HepG2 (cell line): ENCODE results near the gene BTBD1. TPM values are rescaled to one million over a fixed set of nuclear protein-coding genes. Genes with fewer than 3 reads are reported as not detected.

Experiments
- ATAC-seq: fragments of 200-7000 bp; cut with Tn5 transposase; 3 replicates; pipeline ENCODE4 v1.9.1; 2020; ENCODE audit warnings: mild to moderate bottlenecking, moderate library complexity
- Bru-seq: library from RNA; stranded (reverse); fragments of 400-500 nt; gene quantifications from one replicate; lab custom pipeline; 2021; lab: Mats Ljungman, UMichigan
- BruChase-seq, 2 experiments: library from RNA; stranded (reverse); fragments of 400-500 nt; gene quantifications; one replicate each; lab custom pipeline; 2021; lab: Mats Ljungman, UMichigan
- BruUV-seq: library from RNA; stranded (reverse); fragments of 400-500 nt; replicated peaks from 2 replicates; lab custom pipeline; 2021; lab: Mats Ljungman, UMichigan
- CTCF ChIA-PET: fragments of 300-600 bp; formaldehyde crosslinking; extraction: SDS; loops from one replicate; lab custom pipeline; 2021; ENCODE audit warnings: low total read pairs, inconsistent platforms, low intra/inter-chr PET ratio; lab: Yijun Ruan, JAX
- POLR2A ChIA-PET: fragments of 350-600 bp; sonication (Branson Sonifier 250); formaldehyde crosslinking; loops from one replicate; lab custom pipeline; 2020; ENCODE audit warnings: antibody characterized with exemption, inconsistent platforms; lab: Yijun Ruan, JAX
- DNase-seq: peaks from one replicate; pipeline ENCODE4 v3.0.0-alpha.2; 2015; ENCODE audit warnings: low spot score
- FAIRE-seq: peaks from 3 replicates; lab custom pipeline; 2011; peaks lifted over from hg19 to GRCh38; lab: Jason Lieb, UNC
- H2AFZ ChIP-seq: one replicate; pipeline ENCODE4 v1.6.1; 2011; ENCODE audit warnings: low read length, inconsistent platforms
- H3K27ac ChIP-seq: fragments of 300-600 bp; 3 replicates; pipeline ENCODE4 v1.8.0; 2011; ENCODE audit warnings: mixed run types, mild to moderate bottlenecking, mixed read lengths, low read length, inconsistent platforms; ENCODE audit not compliant: insufficient read depth; ENCODE audit errors: extremely low read length
- H3K27me3 ChIP-seq, 2 experiments: fragments of 200-600 bp in 1 of 2; 2 replicates in 1 of 2; 3 replicates in 1 of 2; pipeline versions ENCODE4 v1.6.0 to v1.8.0; 2011; ENCODE audit warnings: low read length in 2 of 2, mild to moderate bottlenecking in 2 of 2, moderate library complexity in 2 of 2, inconsistent platforms in 1 of 2; ENCODE audit not compliant: insufficient read depth in 2 of 2, control insufficient read depth in 1 of 2
- H3K36me3 ChIP-seq, 2 experiments: fragments of 200-600 bp in 1 of 2; replicated peaks in 1 of 2; 2 replicates in 1 of 2; 3 replicates in 1 of 2; pipeline versions ENCODE4 v1.5.1 to v1.8.0; 2011; ENCODE audit warnings: low read length in 2 of 2, inconsistent platforms in 1 of 2; ENCODE audit not compliant: insufficient read depth in 2 of 2, control insufficient read depth in 1 of 2
- H3K4me1 ChIP-seq: 2 replicates; pipeline ENCODE4 v1.5.1; 2012; ENCODE audit warnings: low read length, inconsistent platforms; ENCODE audit not compliant: insufficient read depth
- H3K4me2 ChIP-seq: 2 replicates; pipeline ENCODE4 v1.6.0; 2011; ENCODE audit warnings: low read depth, low read length, inconsistent platforms
- H3K4me3 ChIP-seq, 3 experiments: fragments of 200-600 bp in 1 of 3; sonication (generic), shearing (Covaris generic) in 1 of 3; replicated peaks in 1 of 3; 2 replicates each; pipeline ENCODE4 v1.5.1; 2011 to 2016; ENCODE audit warnings: low read length in 3 of 3, inconsistent platforms in 2 of 3, low read depth in 2 of 3, mild to moderate bottlenecking in 2 of 3, control low read depth in 1 of 3, mixed read lengths in 1 of 3; ENCODE audit not compliant: insufficient read depth in 1 of 3
- H3K79me2 ChIP-seq: one replicate; pipeline ENCODE4 v1.6.1; 2011; ENCODE audit warnings: low read length, inconsistent platforms; ENCODE audit not compliant: insufficient read depth
- H3K9ac ChIP-seq: 2 replicates; pipeline ENCODE4 v1.6.0; 2011; ENCODE audit warnings: mild to moderate bottlenecking, low read depth, low read length, inconsistent platforms; ENCODE audit not compliant: insufficient read depth
- H3K9me3 ChIP-seq: 2 replicates; pipeline ENCODE4 v1.5.1; 2012; ENCODE audit warnings: mild to moderate bottlenecking, low read length
- H4K20me1 ChIP-seq: 2 replicates; pipeline ENCODE4 v1.6.0; 2011; ENCODE audit warnings: inconsistent platforms, mild to moderate bottlenecking, low read length, moderate library complexity; ENCODE audit not compliant: insufficient read depth
- ELF3 ChIP-seq: IDR thresholded peaks from 2 replicates; pipeline ENCODE4 v1.6.1; 2016; ENCODE audit warnings: missing genetic modification reagents, missing compliant biosample characterization
- HOXA5 ChIP-seq: sonication (generic); formaldehyde crosslinking; IDR thresholded peaks from 2 replicates; pipeline ENCODE4 v1.4.0; 2020; ENCODE audit warnings: missing genetic modification reagents
- RNF2 ChIP-seq: fragments of 450-650 bp; conservative IDR thresholded peaks from 2 replicates; pipeline ENCODE4 v1.6.1; 2016; ENCODE audit warnings: low read depth
- TAF1 ChIP-seq: sonication (generic); formaldehyde crosslinking; IDR thresholded peaks from 2 replicates; pipeline ENCODE4 v1.4.0; 2020; ENCODE audit warnings: missing genetic modification reagents
- ZNF331 ChIP-seq: sonication (generic); formaldehyde crosslinking; IDR thresholded peaks from 2 replicates; pipeline ENCODE4 v1.4.0; 2020; ENCODE audit warnings: missing genetic modification reagents
- WGBS: methylation state at CpG from one replicate; pipeline ENCODE4 v1.1.6; 2017; ENCODE audit warnings: low lambda C conversion rate; 5-methylcytosine and 5-hydroxymethylcytosine counted together
- in situ Hi-C: cut with HindIII; loops from 2 replicates; pipeline ENCODE4 v1.10.0; 2017; ENCODE audit warnings: low pct_unique_long_range_greater_than_20kb; ENCODE audit not compliant: extremely low pct_ligation_motif_present
- intact Hi-C: fragments of 100-400 bp; cut with micrococcal nuclease; formaldehyde crosslinking; loops from one replicate; pipeline ENCODE4 v1.10.0; 2022; ENCODE audit not compliant: unreplicated experiment
- long read RNA-seq, 2 experiments: library from RNA in 1 of 2; library from polyadenylated mRNA in 1 of 2; stranded (forward) in 1 of 2; unstranded in 1 of 2; transcript quantifications; one replicate each; pipeline ENCODE4 v2.0.0, GENCODE V29; 2019 to 2022
- polyA minus RNA-seq, 3 experiments: library from RNA; depleted of rRNA, polyadenylated mRNA; stranded (reverse); fragments of >200 nt; gene quantifications; 2 replicates each; pipeline ENCODE4 v1.2.3, GENCODE V29; 2011; ENCODE audit warnings: low replicate concordance in 1 of 3
- polyA plus RNA-seq, 8 experiments: library from polyadenylated mRNA; depleted of rRNA in 3 of 8; stranded (reverse) in 7 of 8; unstranded in 1 of 8; fragments of >200 nt; fragmentation: Illumina TruSeq in 4 of 8; extraction: Trizol in 4 of 8; gene quantifications; 2 replicates each; pipeline versions ENCODE4 v1.2.1 to v1.2.3, GENCODE V29; 2011 to 2016; ENCODE audit warnings: low read depth in 4 of 8, missing spikeins in 1 of 8, mixed read lengths in 1 of 8; ENCODE audit not compliant: insufficient read depth in 1 of 8
- total RNA-seq, 5 experiments: library from RNA; depleted of rRNA; stranded (reverse); fragments of >200 nt; fragmentation: Illumina TruSeq; extraction: Trizol; gene quantifications; 2 replicates each; pipeline ENCODE4 v1.2.3, GENCODE V29; 2016; ENCODE audit warnings: low read depth in 1 of 5
- TF ChIP-seq, protein P1 (sequence below): sonication (generic); formaldehyde crosslinking; IDR thresholded peaks from 2 replicates; pipeline ENCODE4 v1.4.0; 2020; ENCODE audit warnings: mild to moderate bottlenecking, missing genetic modification reagents
- TF ChIP-seq, protein P2 (sequence below): sonication (generic); formaldehyde crosslinking; IDR thresholded peaks from 2 replicates; pipeline ENCODE4 v1.8.0; 2022; ENCODE audit warnings: low read depth, missing genetic modification reagents
- TF ChIP-seq, protein P3 (sequence below): conservative IDR thresholded peaks from 2 replicates; pipeline ENCODE4 v1.6.1; 2018; ENCODE audit warnings: missing genetic modification reagents

Gene BTBD1
- total RNA-seq (2016; rRNA removed; fragmentation: Illumina TruSeq; extraction: Trizol) (53.9 and 73.8 TPM in 2 replicates), polyA plus RNA-seq (2011; rRNA removed) (29.3 and 32.1 TPM in 2 replicates), polyA minus RNA-seq (2011; rRNA and poly(A)+ RNA removed; ENCODE audit: low replicate concordance) (24.0 and 76.6 TPM in 2 replicates), Bru-seq, nascent RNA (percentile 91 among the genes with signal in this experiment), BruChase-seq, experiment 1, labeled RNA remaining after a 6-hour chase (percentile 87 among the genes with signal in this experiment), BruChase-seq, experiment 2, labeled RNA remaining after a 2-hour chase (percentile 83 among the genes with signal in this experiment)
- 13.6 and 15.2 TPM in 2 replicates for total RNA-seq (2016; cell fraction: cytosol; rRNA removed; fragmentation: Illumina TruSeq; extraction: Trizol; ENCODE audit: low read depth)
- 53.8 and 73.4 TPM in 2 replicates for total RNA-seq (2016; cell fraction: insoluble cytoplasmic fraction; rRNA removed; fragmentation: Illumina TruSeq; extraction: Trizol)
- total RNA-seq (2016; cell fraction: membrane; rRNA removed; fragmentation: Illumina TruSeq; extraction: Trizol): 46.1 and 47.0 TPM in 2 replicates
- total RNA-seq (2016; cell fraction: nucleus; rRNA removed; fragmentation: Illumina TruSeq; extraction: Trizol): 30.5 and 36.6 TPM in 2 replicates
- polyA plus RNA-seq (2011; cell fraction: cytosol; rRNA removed): 15.5 and 22.7 TPM in 2 replicates
- polyA plus RNA-seq (2011; cell fraction: nucleus; rRNA removed): 16.1 and 16.9 TPM in 2 replicates
- 29.1 and 30.1 TPM in 2 replicates for polyA plus RNA-seq (2012)
- polyA plus RNA-seq (2016; cell fraction: cytosol; fragmentation: Illumina TruSeq; extraction: Trizol; ENCODE audit: low read depth): 8.4 and 9.7 TPM in 2 replicates
- 64.4 and 68.4 TPM in 2 replicates for polyA plus RNA-seq (2016; cell fraction: insoluble cytoplasmic fraction; fragmentation: Illumina TruSeq; extraction: Trizol; ENCODE audit: low read depth)
- polyA plus RNA-seq (2016; cell fraction: membrane; fragmentation: Illumina TruSeq; extraction: Trizol; ENCODE audit: low read depth): 26.9 and 28.8 TPM in 2 replicates
- 37.4 and 40.1 TPM in 2 replicates for polyA plus RNA-seq (2016; cell fraction: nucleus; fragmentation: Illumina TruSeq; extraction: Trizol; ENCODE audit: insufficient read depth, low read depth)
- polyA minus RNA-seq (2011; cell fraction: cytosol; rRNA and poly(A)+ RNA removed): 36.8 and 38.1 TPM in 2 replicates
- 38.5 and 46.7 TPM in 2 replicates for polyA minus RNA-seq (2011; cell fraction: nucleus; rRNA and poly(A)+ RNA removed)
- long read RNA-seq, experiment 1, transcript BTBD1-201 (8 exons, 3,297 nt): major isoform, 17 of 25 reads
- long read RNA-seq, experiment 1, partial matches to known transcripts: 2 of 25 reads
- long read RNA-seq, experiment 1, other reads (novel, unspliced or antisense): 6 of 25 reads
- long read RNA-seq, experiment 2, transcript BTBD1-201 (8 exons, 3,297 nt): major isoform, 8 of 97 reads
- long read RNA-seq, experiment 2, partial matches to known transcripts: 1 of 97 reads
- long read RNA-seq, experiment 2, other reads (novel, unspliced or antisense): 88 of 97 reads

DNA sequence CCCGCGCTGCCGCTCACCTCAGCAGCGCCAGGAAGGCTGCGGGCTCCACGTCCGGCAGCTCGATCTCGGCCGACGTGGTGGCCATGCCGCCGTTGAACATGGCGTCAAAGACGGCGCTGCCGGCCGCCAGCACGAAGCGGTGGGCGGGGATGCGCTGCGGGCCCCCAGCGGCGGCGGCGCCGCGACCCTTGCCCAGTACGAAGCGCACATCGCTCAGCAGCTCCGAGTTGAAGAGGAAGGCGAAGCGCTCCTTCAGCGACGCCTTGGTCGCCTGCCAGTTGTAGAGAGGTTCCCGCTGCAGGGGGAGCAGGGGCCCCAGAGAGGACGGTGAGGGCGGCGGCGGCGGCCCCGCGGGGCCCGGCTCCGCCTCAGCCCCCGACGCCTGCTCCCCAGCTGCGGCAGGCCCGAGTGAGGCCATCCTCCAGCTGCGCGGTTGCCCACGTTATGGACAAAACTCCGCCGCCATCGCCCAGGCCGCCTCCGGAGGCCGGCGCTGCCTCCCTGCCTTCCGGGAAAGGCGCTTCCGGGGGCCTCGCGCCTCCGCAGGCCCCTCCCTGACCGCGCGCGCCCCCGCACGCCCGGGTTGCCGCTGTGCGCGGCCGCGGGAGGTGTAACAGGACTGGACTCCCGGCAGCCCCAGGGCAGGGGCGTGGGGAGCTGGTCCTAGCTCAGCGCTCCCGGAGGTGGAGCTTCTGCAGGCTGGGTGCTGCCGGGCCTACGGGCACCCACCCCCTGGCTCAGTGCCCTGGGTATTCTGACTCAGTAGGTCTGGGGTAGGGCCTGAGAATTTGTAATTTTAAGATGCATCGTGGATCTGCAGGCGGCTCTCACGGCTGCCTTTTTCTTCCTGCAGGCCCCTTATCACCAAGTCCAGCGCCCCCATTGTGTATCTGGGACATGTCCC is at the start of gene BTBD1:
TSS of gene BTBD1 (minus strand) at position 519 of the 904 bp plus-strand sequence. CDS start at position 418, 101 bp downstream.
- CTCF ChIA-PET: no interaction called here
- in situ Hi-C loops: no loop called here
- Histone ChIP-seq H2AFZ (peak within 1 kb of the TSS; percentile 56), H3K4me1 (peaks cover 40% of the 10 kb centered on the region), H3K79me2 (peaks cover 49% of the 10 kb centered on the region), H3K4me2 (peak within 1 kb of the TSS; percentile 76), H3K9me3 (no peaks in the 10 kb centered on the region), H3K4me3 (peak within 1 kb of the TSS; percentile 71 to 92 (median 81)), H3K36me3 (peaks cover 2 to 10% of the 10 kb centered on the region in 2 experiments; a peak in 4 of 5 replicates), H3K27ac (peak within 1 kb of the TSS; percentile 87), H3K27me3 (no peaks in the 10 kb centered on the region), H3K9ac (peak within 1 kb of the TSS; percentile 90), H4K20me1 (peaks cover 34% of the 10 kb centered on the region)
- WGBS: 2% methylated on average over 8 of the region's 90 CpGs
- POLR2A ChIA-PET: interaction anchor here (0.6 to 1.6 kb wide), 12 partner anchors 9 to 528 kb away, joined by 3 to 15 read pairs (median 4); partner anchors contain the start of genes C15orf40, RAMAC and RPS17
- no TSS peak for BruUV-seq
- intact Hi-C loops: loop anchor here (5.0 kb wide), 1 partner anchor 140 kb away; the partner anchor contains the start of gene HDGFL3
- peak; percentile 98 for ATAC-seq
- peak; percentile 84 for DNase-seq
- FAIRE-seq: peak; percentile 42
- TF ChIP-seq, protein P1, sequence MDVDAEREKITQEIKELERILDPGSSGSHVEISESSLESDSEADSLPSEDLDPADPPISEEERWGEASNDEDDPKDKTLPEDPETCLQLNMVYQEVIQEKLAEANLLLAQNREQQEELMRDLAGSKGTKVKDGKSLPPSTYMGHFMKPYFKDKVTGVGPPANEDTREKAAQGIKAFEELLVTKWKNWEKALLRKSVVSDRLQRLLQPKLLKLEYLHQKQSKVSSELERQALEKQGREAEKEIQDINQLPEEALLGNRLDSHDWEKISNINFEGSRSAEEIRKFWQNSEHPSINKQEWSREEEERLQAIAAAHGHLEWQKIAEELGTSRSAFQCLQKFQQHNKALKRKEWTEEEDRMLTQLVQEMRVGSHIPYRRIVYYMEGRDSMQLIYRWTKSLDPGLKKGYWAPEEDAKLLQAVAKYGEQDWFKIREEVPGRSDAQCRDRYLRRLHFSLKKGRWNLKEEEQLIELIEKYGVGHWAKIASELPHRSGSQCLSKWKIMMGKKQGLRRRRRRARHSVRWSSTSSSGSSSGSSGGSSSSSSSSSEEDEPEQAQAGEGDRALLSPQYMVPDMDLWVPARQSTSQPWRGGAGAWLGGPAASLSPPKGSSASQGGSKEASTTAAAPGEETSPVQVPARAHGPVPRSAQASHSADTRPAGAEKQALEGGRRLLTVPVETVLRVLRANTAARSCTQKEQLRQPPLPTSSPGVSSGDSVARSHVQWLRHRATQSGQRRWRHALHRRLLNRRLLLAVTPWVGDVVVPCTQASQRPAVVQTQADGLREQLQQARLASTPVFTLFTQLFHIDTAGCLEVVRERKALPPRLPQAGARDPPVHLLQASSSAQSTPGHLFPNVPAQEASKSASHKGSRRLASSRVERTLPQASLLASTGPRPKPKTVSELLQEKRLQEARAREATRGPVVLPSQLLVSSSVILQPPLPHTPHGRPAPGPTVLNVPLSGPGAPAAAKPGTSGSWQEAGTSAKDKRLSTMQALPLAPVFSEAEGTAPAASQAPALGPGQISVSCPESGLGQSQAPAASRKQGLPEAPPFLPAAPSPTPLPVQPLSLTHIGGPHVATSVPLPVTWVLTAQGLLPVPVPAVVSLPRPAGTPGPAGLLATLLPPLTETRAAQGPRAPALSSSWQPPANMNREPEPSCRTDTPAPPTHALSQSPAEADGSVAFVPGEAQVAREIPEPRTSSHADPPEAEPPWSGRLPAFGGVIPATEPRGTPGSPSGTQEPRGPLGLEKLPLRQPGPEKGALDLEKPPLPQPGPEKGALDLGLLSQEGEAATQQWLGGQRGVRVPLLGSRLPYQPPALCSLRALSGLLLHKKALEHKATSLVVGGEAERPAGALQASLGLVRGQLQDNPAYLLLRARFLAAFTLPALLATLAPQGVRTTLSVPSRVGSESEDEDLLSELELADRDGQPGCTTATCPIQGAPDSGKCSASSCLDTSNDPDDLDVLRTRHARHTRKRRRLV (CRISPR knock-in tag): no peak
- TF ChIP-seq, protein P2, sequence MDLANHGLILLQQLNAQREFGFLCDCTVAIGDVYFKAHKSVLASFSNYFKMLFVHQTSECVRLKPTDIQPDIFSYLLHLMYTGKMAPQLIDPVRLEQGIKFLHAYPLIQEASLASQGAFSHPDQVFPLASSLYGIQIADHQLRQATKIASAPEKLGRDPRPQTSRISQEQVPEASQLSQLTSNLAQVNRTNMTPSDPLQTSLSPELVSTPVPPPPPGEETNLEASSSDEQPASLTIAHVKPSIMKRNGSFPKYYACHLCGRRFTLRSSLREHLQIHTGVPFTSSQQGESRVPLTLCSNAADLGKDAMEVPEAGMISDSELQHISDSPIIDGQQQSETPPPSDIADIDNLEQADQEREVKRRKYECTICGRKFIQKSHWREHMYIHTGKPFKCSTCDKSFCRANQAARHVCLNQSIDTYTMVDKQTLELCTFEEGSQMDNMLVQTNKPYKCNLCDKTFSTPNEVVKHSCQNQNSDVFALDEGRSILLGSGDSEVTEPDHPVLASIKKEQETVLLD (CRISPR knock-in tag): no peak
- TF ChIP-seq, protein P3, sequence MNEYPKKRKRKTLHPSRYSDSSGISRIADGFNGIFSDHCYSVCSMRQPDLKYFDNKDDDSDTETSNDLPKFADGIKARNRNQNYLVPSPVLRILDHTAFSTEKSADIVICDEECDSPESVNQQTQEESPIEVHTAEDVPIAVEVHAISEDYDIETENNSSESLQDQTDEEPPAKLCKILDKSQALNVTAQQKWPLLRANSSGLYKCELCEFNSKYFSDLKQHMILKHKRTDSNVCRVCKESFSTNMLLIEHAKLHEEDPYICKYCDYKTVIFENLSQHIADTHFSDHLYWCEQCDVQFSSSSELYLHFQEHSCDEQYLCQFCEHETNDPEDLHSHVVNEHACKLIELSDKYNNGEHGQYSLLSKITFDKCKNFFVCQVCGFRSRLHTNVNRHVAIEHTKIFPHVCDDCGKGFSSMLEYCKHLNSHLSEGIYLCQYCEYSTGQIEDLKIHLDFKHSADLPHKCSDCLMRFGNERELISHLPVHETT (CRISPR knock-in tag): no peak; the same call in 1 of the 2 replicates
- 0 out of 2 replicates have a peak, but pooled peaks have one; percentile 65 for TF ChIP-seq RNF2
- TF ChIP-seq HOXA5 (CRISPR knock-in tag): peak; percentile 67
- peak; percentile 92 for TF ChIP-seq ELF3 (CRISPR knock-in tag)
- 0 out of 2 replicates have a peak, but pooled peaks have one; percentile 31 for TF ChIP-seq ZNF331 (CRISPR knock-in tag)
- TF ChIP-seq TAF1 (CRISPR knock-in tag): peak; percentile 66
